ENCODE measurements around the gene CNGA3. TPM values are rescaled to one million over a fixed set of nuclear protein-coding genes. Genes with fewer than 3 reads are reported as not detected.

The CNGA3 gene
- total and polyA plus RNA-seq, 12 donors = 0.11 to 0.16 TPM; not detected in 10

DNA sequence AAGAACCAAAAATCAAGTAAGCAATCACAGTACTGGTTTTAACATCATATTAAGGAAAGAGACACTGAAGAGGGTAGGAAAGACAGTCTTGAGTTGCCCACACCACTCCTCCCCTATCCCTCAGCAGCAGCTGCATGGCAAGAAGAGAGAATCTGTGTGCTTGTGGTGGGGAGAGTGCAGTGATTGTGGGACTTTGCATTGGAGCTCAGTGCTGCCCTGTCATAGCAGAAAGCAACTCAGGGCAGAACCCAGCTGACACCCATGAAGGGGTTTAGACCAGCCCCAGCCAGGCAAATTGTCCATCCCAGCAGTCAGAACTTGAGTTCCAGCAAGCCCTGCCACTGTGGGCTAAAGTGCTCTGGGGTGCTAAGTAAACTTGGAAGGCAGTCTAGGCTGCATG, 57.6 kb downstream of the CNGA3 start:
- intact Hi-C loops (cut with DNase I) = no loop called here
- ATAC-seq (no peak), DNase-seq (no peak)
- H3K4me3 ChIP-seq = no peak overlapping the region
- no peaks in the 10 kb centered on the region for H3K9me3 ChIP-seq
- H3K27me3 ChIP-seq = peaks cover 0 to 24% (median 0%) of the 10 kb centered on the region in 7 donors
- no peak overlapping the region for H3K27ac ChIP-seq
- H3K4me1 ChIP-seq = no peaks in the 10 kb centered on the region
- H3K36me3 ChIP-seq = no peaks in the 10 kb centered on the region
- TF ChIP-seq, protein P1, sequence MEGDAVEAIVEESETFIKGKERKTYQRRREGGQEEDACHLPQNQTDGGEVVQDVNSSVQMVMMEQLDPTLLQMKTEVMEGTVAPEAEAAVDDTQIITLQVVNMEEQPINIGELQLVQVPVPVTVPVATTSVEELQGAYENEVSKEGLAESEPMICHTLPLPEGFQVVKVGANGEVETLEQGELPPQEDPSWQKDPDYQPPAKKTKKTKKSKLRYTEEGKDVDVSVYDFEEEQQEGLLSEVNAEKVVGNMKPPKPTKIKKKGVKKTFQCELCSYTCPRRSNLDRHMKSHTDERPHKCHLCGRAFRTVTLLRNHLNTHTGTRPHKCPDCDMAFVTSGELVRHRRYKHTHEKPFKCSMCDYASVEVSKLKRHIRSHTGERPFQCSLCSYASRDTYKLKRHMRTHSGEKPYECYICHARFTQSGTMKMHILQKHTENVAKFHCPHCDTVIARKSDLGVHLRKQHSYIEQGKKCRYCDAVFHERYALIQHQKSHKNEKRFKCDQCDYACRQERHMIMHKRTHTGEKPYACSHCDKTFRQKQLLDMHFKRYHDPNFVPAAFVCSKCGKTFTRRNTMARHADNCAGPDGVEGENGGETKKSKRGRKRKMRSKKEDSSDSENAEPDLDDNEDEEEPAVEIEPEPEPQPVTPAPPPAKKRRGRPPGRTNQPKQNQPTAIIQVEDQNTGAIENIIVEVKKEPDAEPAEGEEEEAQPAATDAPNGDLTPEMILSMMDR (IDR thresholded peaks at IDR 0.05) = no peak

DNA sequence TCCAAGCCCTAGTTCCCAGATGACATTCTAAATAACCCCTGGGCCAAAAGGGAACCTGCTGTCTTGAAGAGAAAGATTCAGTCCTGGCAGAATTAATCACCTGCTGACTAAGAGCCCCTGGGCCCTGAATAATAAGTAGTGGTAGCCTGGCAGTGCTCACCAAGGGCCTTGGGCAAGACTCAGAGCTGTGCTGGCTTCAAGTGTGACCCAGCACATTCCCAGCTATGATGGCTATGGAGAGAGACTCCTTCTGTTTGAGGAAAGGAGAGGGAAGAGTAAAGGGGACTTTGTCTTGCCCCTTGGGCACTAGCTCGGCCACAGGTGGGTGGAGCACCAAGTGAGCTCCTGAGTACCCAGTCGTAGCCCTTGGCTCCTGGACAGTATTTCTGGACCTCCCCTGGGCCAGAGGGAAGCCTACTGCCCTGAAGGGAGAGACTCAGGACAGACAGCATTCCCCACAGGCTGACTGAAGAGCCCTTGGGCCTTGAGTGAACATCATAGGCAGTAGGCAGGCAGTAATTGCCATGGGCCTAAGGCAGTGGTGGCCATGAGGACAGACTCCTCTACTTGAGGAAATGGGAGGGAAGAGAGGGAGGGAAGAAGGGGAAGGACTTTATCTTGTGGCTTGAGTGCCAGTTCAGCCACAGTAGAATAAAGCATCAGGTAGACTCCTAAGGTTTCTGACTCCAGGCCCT, 58.4 kb downstream of the CNGA3 start:
- H3K4me3 ChIP-seq = no peak overlapping the region
- 81 to 91% methylated on average over 2 of the region's 2 CpGs for WGBS, 2 donors
- intact Hi-C loops (cut with DNase I) = no loop called here
- H3K36me3 ChIP-seq = no peaks in the 10 kb centered on the region
- no peak for DNase-seq
- TF ChIP-seq, protein P1 (IDR thresholded peaks at IDR 0.05) = no peak
- ATAC-seq = no peak
- no peaks in the 10 kb centered on the region for H3K4me1 ChIP-seq
- H3K9me3 ChIP-seq = no peaks in the 10 kb centered on the region
- H3K27ac ChIP-seq = no peak overlapping the region
- H3K27me3 ChIP-seq = peaks cover 0 to 18% (median 0%) of the 10 kb centered on the region in 7 donors

DNA sequence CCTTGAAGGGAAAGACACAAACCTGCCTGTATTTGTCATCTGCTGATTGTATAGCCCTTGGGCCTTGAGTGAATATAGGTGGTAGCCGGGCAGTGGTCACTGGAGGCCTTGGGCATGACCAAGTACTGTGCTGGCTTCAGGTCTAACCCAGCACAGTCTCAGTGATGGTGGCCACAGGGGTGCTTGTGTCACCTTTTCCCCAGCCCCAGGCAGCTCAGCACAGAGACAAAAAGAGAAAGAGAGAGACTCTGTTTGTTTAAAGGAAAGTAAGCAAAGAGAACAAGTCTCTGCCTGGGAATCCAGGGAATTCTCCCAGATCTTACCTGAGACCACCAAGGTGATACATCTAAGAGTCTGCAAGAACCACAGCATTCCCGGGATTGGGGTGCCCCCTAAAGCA, 59.0 kb downstream of the CNGA3 start:
- intact Hi-C loops (cut with DNase I) = no loop called here
- H3K9me3 ChIP-seq = no peaks in the 10 kb centered on the region
- peaks cover 0 to 17% (median 0%) of the 10 kb centered on the region in 7 donors for H3K27me3 ChIP-seq
- ATAC-seq = no peak
- 83 to 88% methylated on average over 2 of the region's 2 CpGs for WGBS, 2 donors
- no peak for DNase-seq
- H3K27ac ChIP-seq = no peak overlapping the region
- TF ChIP-seq, protein P1 (IDR thresholded peaks at IDR 0.05) = no peak
- H3K4me1 ChIP-seq = no peaks in the 10 kb centered on the region
- no peaks in the 10 kb centered on the region for H3K36me3 ChIP-seq
- H3K4me3 ChIP-seq = no peak overlapping the region

DNA sequence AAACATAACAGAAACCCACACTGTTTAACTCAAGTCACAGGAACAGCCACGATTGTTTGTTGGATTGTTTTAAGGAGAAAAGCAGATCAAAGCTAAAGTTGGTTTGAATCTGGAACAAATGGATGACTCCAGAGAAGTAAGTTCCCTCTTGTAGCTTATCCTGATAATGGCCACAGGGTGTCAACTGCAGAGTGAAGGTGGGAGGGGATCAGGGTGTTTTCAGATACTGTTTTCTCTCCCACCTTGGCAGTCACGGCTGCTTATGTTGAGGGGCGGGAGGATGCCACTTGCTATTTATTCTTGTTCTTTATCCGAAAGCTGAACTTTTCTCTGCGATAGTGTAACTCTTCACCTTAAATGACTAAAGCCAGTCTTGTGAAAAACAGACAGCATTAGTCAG, 61.9 kb downstream of the CNGA3 start:
- TF ChIP-seq, protein P1 (IDR thresholded peaks at IDR 0.05) = no peak
- Histone ChIP-seq H3K36me3 (no peaks in the 10 kb centered on the region), H3K27me3 (no peaks in the 10 kb centered on the region), H3K4me1 (peaks cover 0 to 7% (median 4%) of the 10 kb centered on the region in 9 donors), H3K27ac (no peak overlapping the region), H3K4me3 (no peak overlapping the region), H3K9me3 (no peaks in the 10 kb centered on the region)
- intact Hi-C loops (cut with DNase I) = no loop called here
- 68 to 75% methylated on average over 5 of the region's 5 CpGs for WGBS, 2 donors
- no peak for DNase-seq
- no peak for ATAC-seq
